Tibial nerve (tissue), 4 donors: ENCODE measurements around the gene MTURN. TPM values are rescaled to one million over a fixed set of nuclear protein-coding genes. Genes with fewer than 3 reads are reported as not detected.

ENCODE experiments used
- DNase-seq, 2 donors: peaks; one replicate each; pipeline ENCODE4 v3.0.0-alpha.2; 2019; ENCODE audit warnings: low spot score in 2 of 2
- H3K27ac ChIP-seq, 4 donors: fragments of 200-600 bp; sonication (generic) in 3 of 4; one replicate each; pipeline ENCODE4 v1.5.1; 2017 to 2019; ENCODE audit warnings: mild to moderate bottlenecking in 1 of 4
- H3K27me3 ChIP-seq, 2 donors: fragments of 200-600 bp; sonication (generic) in 1 of 2; one replicate each; pipeline versions ENCODE4 v1.5.1 to v1.6.0; 2017 to 2019
- H3K36me3 ChIP-seq, 3 donors: fragments of 200-600 bp; sonication (generic); one replicate each; pipeline ENCODE4 v1.5.1; 2018 to 2019
- H3K4me1 ChIP-seq, 4 donors: fragments of 200-600 bp; sonication (generic) in 3 of 4; one replicate each; pipeline ENCODE4 v1.5.1; 2017 to 2019
- H3K4me3 ChIP-seq, 4 donors: fragments of 200-600 bp; sonication (generic) in 3 of 4; one replicate each; pipeline ENCODE4 v1.5.1; 2017 to 2019; ENCODE audit warnings: mild to moderate bottlenecking in 1 of 4, moderate library complexity in 1 of 4
- H3K9me3 ChIP-seq, 4 donors: fragments of 200-600 bp; sonication (generic) in 3 of 4; one replicate each; pipeline ENCODE4 v1.5.1; 2017 to 2019
- EP300 ChIP-seq, 2 donors: sonication (generic); formaldehyde crosslinking; IDR thresholded peaks; one replicate each; pipeline ENCODE4 v1.6.1; 2017; ENCODE audit warnings: antibody characterized with exemption in 2 of 2, mild to moderate bottlenecking in 1 of 2
- POLR2A ChIP-seq, 2 donors: fragments of 450-650 bp; IDR thresholded peaks; one replicate each; pipeline ENCODE4 v1.6.1; 2017; ENCODE audit warnings: antibody characterized with exemption in 2 of 2, mild to moderate bottlenecking in 2 of 2, moderate library complexity in 2 of 2
- WGBS, 2 donors: methylation state at CpG; one replicate each; pipeline ENCODE4 v1.1.5; 2018; 5-methylcytosine and 5-hydroxymethylcytosine counted together
- total RNA-seq, 4 donors: library from RNA; depleted of rRNA; stranded (reverse); fragments of >200 nt; gene quantifications; one replicate each; pipeline ENCODE4 v1.1.0, GENCODE V29; 2016
- TF ChIP-seq, protein P1 (sequence below), 5 experiments: fragments of 200-600 bp in 3 of 5; fragments of 450-650 bp in 2 of 5; sonication (generic) in 3 of 5; IDR thresholded peaks; one replicate each; pipeline ENCODE4 v1.5.1; 2016 to 2019; ENCODE audit warnings: antibody characterized with exemption in 5 of 5, mild to moderate bottlenecking in 3 of 5, moderate library complexity in 2 of 5

Gene MTURN
- total RNA-seq, 4 donors from 2014 or later = 156 to 246 (median 186) TPM

DNA sequence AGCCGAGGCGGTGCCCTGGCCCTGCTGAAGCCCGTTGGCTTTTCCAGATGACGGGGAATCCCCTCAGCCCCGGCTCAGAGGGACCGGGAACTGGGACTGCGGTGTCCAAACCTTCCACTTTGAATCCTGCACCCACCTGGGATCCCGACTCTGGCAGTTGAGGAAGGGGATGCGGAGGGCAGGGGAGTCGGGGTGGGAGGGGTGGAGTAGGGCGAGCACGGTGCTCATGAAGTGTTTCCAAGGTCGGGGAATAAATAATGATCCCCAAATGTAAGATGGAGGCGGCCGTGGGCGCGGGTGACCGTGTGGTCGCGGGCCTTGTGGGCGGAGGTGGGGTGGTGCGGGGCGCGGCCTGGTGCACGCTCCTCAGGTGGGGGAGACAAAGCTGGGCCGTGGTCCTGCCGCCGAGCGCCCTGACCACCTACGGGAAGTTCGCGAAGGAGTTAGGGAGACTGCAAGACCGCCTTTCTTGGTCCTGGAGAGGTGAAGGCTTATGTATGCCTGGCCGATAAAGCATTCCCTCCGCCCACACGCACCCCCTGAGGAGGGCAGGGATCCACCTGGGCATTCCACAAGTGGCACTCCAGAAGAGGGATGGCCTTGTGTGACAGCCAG lies 1.4 kb downstream of the MTURN start:
- 19 to 20% methylated on average over 35 to 36 of the region's 36 CpGs for WGBS, 2 donors
- no peak for DNase-seq
- H3K36me3 ChIP-seq = no peaks in the 10 kb centered on the region
- peak overlapping the region; percentile 83 to 98 (median 94) for H3K27ac ChIP-seq
- H3K27me3 ChIP-seq = no peaks in the 10 kb centered on the region
- H3K4me1 ChIP-seq = peaks cover 0 to 57% (median 10%) of the 10 kb centered on the region in 4 donors
- no peaks in the 10 kb centered on the region for H3K9me3 ChIP-seq
- TF ChIP-seq EP300 (IDR thresholded peaks at IDR 0.05) (no peak), POLR2A (IDR thresholded peaks at IDR 0.05) (no peak)
- TF ChIP-seq, protein P1, sequence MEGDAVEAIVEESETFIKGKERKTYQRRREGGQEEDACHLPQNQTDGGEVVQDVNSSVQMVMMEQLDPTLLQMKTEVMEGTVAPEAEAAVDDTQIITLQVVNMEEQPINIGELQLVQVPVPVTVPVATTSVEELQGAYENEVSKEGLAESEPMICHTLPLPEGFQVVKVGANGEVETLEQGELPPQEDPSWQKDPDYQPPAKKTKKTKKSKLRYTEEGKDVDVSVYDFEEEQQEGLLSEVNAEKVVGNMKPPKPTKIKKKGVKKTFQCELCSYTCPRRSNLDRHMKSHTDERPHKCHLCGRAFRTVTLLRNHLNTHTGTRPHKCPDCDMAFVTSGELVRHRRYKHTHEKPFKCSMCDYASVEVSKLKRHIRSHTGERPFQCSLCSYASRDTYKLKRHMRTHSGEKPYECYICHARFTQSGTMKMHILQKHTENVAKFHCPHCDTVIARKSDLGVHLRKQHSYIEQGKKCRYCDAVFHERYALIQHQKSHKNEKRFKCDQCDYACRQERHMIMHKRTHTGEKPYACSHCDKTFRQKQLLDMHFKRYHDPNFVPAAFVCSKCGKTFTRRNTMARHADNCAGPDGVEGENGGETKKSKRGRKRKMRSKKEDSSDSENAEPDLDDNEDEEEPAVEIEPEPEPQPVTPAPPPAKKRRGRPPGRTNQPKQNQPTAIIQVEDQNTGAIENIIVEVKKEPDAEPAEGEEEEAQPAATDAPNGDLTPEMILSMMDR (IDR thresholded peaks at IDR 0.05) = no peak
- peak overlapping the region; percentile 78 to 94 (median 87) for H3K4me3 ChIP-seq

DNA sequence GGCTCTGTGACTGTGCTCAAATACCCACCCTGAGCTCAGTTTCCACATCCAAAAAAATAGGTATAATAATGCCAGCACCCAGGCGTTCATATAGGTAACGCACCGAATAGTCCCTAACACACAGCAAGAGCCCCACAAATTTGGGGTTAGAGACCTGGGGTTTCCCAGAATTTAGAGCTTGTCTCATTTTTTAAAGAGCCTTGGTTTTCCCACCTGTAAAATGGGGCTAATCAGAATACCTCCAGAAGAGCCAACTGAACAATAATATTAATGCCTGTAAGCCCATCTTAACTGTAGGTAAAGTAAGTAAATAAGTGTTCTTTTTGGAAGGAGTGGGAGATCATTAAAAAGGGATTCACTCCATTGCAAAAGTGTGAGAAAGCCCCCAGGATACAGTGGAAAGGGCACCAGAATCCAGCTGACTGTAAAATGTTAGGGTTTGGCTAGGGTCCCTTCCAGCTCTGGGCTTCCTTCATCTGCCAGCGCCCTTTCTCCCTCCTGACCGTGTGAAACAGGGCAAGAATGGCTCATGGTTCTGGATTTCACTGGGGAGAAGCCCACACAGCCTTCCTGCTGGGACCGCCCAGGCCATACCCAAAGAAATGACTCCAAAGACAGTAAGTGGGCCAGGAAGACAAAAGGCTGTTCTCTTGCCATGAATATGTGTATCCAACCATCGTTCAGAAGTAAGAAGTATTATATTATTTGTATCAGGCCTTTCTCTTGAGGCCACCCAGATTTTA lies 2.1 kb downstream of the MTURN start:
- no peaks in the 10 kb centered on the region for H3K27me3 ChIP-seq
- TF ChIP-seq EP300 (IDR thresholded peaks at IDR 0.05) (no peak), POLR2A (IDR thresholded peaks at IDR 0.05) (peak in 1 of 2 donors; percentile 16)
- TF ChIP-seq, protein P1 (IDR thresholded peaks at IDR 0.05) = no peak
- H3K9me3 ChIP-seq = no peaks in the 10 kb centered on the region
- peak overlapping the region; percentile 78 to 94 (median 87) for H3K4me3 ChIP-seq
- 58 to 71% methylated on average over 7 of the region's 7 CpGs for WGBS, 2 donors
- no peaks in the 10 kb centered on the region for H3K36me3 ChIP-seq
- H3K27ac ChIP-seq = peak overlapping the region; percentile 83 to 98 (median 94)
- H3K4me1 ChIP-seq = peaks cover 0 to 64% (median 13%) of the 10 kb centered on the region in 4 donors
- DNase-seq = no peak

DNA sequence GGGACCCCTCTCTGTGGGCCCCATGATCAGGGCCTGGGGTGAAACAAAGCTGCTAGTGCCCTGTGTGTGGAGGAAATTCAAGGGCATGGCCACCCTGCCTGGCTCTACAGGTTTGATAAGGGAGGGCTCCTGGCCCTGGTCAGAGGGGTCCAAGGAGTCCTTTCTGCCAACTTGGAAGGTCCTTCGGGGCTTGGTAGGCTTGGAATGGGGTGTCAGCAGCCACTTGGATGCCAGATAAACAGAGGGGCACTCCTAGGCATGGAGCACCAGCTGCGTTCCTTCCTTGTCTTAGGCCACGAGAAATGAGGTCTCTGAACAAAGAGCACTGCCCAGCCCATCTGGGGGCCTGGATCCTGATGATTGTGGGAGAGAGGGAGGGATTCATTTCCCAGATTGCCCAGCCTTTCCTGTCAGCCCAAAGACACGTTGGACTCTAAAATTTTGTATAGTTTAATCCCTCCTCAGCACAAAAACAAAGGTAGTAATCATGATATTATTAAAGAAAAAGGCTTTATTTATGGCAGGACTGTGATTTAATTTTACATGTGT lies 5.1 kb downstream of the MTURN start:
- Histone ChIP-seq H3K27me3 (no peaks in the 10 kb centered on the region), H3K9me3 (no peaks in the 10 kb centered on the region), H3K4me1 (peaks cover 0 to 86% (median 24%) of the 10 kb centered on the region in 4 donors), H3K4me3 (no peak overlapping the region), H3K27ac (peak overlapping the region; percentile 20 to 98 (median 40)), H3K36me3 (no peaks in the 10 kb centered on the region)
- DNase-seq = no peak
- 51 to 56% methylated on average over 4 of the region's 4 CpGs for WGBS, 2 donors
- TF ChIP-seq EP300 (IDR thresholded peaks at IDR 0.05) (no peak), POLR2A (IDR thresholded peaks at IDR 0.05) (no peak)
- TF ChIP-seq, protein P1 (IDR thresholded peaks at IDR 0.05) = no peak

DNA sequence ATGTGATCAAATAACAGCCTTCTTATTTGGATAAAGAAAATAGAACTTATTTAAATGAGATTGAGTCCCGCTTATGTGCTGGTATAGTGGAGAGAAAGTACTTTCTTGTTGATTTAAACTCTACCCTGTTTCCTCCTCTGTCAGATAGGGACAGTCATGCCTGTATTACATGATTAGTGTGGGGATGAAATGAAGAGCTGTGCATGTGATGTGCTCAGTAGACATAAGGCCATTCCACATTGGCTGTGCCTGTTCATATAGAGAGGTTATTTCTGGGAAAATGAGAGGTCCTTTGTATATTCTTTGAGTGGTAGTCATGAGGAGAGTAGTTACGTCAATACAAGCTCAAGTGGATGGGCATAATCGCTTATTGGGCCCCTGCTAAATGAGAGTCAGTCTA lies 5.7 kb downstream of the MTURN start:
- no peaks in the 10 kb centered on the region for H3K36me3 ChIP-seq
- H3K4me3 ChIP-seq = no peak overlapping the region
- no peak for TF ChIP-seq EP300 (IDR thresholded peaks at IDR 0.05)
- TF ChIP-seq, protein P1 (IDR thresholded peaks at IDR 0.05) = no peak
- TF ChIP-seq POLR2A (IDR thresholded peaks at IDR 0.05) = no peak
- no peaks in the 10 kb centered on the region for H3K9me3 ChIP-seq
- peaks cover 0 to 91% (median 25%) of the 10 kb centered on the region in 4 donors for H3K4me1 ChIP-seq
- 83 to 86% methylated on average over 3 of the region's 3 CpGs for WGBS, 2 donors
- H3K27me3 ChIP-seq = no peaks in the 10 kb centered on the region
- peak overlapping the region in 2 of 4 donors; percentile 43 to 98 for H3K27ac ChIP-seq
- DNase-seq = no peak

DNA sequence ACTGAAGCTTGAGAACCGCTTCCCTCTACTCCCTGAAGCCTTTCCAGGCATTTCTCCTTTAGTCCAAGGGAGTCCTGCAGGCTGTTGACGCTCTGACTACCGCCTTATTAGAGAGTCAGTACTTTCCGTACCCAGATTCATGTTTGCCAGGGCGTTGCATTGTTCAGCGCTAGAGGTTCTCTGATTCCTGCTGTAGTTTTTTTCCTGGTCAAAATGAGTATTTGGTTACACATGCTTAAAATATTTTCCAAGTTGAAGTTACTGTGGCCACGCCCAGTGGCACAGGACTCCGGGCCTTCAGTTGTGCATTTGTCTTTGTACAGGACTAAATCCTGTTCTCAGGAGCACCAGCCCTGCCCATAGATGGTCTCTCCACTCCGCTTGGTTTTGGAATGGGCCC lies 7.9 kb downstream of the MTURN start:
- no peaks in the 10 kb centered on the region for H3K27me3 ChIP-seq
- DNase-seq = peak in 1 of 2 donors; percentile 33
- peaks cover 0 to 97% (median 29%) of the 10 kb centered on the region in 4 donors for H3K4me1 ChIP-seq
- H3K36me3 ChIP-seq = no peaks in the 10 kb centered on the region
- H3K27ac ChIP-seq = peak overlapping the region; percentile 52 to 98 (median 66)
- WGBS, 2 donors = 55 to 56% methylated on average over 9 of the region's 9 CpGs
- no peaks in the 10 kb centered on the region for H3K9me3 ChIP-seq
- H3K4me3 ChIP-seq = no peak overlapping the region
- TF ChIP-seq EP300 (IDR thresholded peaks at IDR 0.05) = peak in 1 of 2 donors; percentile 74
- TF ChIP-seq, protein P1 (IDR thresholded peaks at IDR 0.05) = no peak
- peak in 1 of 2 donors; percentile 34 for TF ChIP-seq POLR2A (IDR thresholded peaks at IDR 0.05)
